Activated naive CD4-positive, alpha-beta T cell treated with Interleukin-2 at 50 U/mL for 16 hours (primary cell): ENCODE results near the gene GNPAT.

Experiments
- DNase-seq: peaks from one replicate; pipeline ENCODE4 v3.0.0-alpha.2; 2020

Gene GNPAT

DNA sequence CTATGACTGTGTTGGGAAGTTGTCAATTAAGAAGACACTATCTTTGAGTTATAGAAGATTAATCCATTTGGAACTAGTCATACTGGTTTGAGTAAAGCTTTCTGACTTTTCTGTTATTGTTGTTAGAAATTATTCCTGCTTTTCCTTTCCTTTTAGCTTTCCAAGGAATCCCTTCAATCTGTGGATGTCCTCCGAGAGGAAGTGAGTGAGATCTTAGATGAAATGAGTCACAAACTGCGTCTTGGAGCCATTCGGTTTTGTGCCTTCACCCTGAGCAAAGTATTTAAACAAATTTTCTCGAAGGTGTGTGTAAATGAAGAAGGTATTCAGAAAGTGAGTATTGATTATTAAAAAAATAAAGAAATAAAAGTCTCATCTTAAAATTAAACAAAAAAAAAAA is 19.3 kb downstream of the GNPAT start:
- DNase-seq, result no peak

DNA sequence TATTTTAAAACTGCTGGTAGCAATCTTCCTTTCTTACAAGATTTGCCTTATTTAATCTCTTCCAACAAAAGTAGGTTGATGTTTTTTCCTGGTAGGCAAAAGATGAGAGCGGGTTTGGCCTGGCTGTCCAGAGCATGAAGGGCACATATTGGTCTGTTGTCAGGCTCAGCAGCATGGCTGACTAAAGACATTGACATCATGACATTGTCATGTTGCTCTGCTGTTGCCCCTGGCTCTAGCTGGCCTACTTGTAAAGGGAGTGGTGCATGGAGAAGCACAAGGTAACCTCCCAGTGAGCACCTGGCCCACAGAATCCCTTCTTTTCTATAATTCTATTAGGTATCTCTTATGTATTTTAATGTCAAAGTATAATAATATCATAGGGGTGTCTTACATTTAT is 23.6 kb downstream of the GNPAT start:
- no peak for DNase-seq

DNA sequence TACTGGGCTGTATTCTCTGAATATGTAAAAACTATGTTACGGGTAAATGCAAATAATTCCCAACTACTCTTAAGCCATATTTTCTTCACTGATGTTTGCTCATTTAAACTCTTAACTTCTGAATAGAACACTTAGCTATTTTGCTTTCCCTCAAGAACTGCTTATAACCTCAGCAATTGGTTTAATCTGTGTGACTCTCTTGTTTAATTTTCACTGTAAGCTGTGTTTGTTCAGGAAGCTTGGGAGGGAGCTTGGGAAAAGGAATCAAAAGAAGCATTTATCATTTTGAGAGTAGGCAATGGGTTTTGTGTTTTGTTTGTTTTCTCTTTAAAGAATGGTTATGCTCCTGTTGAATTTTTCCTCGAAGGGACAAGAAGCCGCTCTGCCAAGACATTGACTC is 24.4 kb downstream of the GNPAT start:
- no peak for DNase-seq

DNA sequence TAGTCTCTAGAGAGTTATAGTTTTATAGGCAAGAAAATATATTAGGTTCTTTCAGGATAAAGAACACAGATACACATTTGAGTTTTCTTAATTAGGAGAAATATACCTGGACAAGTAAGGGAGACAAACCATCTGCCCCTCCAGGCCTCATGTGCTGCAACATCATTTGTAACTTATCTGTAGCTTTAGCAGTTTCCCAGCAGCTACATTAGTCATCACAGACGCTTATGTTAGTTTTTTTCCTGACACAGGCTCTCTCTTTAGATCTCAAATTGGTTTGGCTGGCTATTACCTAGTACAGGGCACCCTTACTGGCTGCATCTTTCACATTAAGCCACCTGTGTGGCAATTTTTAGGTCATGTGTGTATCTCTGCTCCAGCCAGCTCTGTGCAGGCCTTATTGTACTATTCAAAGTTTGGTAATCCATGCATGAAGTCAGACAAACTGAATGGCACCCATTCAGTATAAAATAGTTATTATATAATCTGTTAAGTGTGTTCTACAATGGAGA is 25.9 kb downstream of the GNPAT start:
- DNase-seq, result no peak

DNA sequence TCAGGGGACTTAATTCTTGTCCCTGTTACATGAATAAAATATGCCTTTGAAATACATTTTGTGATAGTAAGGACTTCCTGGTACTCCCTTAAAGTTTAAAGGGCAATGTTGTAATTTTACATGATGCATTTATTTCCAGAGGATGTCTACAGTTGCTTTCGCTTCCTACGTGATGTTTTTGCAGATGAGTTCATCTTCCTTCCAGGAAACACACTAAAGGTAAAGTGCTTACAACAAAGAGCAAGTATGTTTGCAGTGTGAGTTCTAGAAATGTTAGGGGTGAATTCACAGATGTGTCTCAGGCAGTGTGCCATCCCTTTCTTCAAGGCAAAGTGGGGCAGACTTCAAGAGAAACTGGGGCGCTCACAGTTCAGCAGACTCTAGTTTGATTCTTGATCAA is 31.2 kb downstream of the GNPAT start:
- no peak for DNase-seq

DNA sequence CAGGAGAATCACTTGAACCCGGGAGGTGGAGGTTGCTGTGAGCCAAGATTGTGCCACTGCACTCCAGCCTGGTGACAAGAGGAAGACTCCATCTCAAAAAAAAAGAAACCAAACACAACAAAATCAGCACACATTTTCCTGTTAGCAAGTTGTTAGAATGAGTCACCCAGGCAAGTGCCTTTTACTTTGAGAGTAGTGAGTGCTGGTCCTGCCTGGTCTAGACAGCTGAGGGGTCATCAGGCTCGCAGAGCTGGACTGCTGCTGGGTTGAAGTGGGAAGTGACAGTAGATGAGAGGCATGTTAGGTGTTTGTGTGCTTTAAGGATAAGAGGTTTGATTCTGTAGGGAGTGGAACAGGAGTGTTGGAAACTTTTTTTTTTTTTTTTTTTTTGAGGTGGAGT is 31.9 kb downstream of the GNPAT start:
- DNase-seq, result no peak

DNA sequence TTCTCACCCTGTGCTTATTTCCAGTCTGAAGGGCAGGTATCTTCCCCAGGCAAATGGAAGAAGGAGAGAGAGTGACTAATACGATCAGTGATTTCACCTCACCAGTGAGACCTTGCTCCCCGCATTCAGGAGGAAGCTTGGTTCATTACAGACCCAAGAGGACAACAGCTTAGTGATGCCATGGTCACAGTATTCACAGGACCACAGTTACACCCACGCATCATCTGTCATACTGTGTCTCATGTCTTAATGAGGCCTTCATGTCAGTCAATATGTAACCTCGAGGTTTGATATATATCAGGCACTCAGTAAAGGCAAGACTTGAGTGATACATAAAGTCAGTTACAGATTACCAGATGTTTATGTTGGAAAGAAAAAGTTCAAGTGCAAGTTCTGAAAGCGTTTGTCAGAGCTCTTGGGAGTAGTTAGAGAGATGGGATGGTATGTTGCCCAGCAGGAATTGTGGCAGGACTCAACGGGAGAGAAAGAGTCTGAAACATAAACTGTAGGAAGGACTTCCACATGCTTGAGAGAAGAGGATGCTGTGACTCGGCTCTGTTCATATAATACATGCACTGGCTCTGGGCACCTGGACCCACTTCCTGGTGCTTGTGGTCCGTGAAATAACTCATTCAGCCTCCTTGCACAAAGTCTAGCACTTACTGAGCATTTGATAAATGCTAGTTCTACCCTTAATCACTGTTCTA is 33.3 kb downstream of the GNPAT start:
- no peak for DNase-seq

DNA sequence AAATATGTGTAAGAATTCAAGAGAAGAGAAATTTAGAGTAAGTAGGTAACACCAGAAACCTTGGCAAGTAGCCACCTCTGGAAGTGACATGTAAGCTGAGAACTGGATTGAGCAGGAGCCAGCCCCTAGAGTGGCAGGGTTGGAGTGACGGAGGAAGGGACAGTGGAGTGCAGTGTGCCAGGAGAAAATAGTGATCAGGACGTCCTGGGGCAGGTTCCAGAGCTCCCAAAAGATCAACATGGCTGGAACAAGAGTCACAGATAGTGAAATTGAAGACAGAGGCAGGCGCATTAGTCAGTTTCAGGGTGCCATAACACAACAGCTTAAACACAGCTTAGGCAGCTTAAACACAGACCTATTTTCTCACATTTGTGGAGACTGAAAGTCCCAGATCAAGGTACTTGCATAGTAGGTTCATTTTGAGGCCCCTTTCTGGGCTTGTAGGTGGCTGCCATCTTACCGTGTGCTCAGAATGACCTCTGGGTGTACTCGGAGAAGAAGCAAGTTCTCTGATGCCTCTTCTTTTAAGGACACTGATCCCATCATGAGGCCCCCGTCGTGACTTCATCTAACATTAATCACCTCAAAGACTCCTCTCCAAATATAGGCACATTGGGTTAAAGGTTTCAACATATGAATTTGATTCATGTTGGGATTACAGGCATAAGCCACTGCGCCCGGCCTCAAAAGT is 37.2 kb downstream of the GNPAT start:
- no peak for DNase-seq

DNA sequence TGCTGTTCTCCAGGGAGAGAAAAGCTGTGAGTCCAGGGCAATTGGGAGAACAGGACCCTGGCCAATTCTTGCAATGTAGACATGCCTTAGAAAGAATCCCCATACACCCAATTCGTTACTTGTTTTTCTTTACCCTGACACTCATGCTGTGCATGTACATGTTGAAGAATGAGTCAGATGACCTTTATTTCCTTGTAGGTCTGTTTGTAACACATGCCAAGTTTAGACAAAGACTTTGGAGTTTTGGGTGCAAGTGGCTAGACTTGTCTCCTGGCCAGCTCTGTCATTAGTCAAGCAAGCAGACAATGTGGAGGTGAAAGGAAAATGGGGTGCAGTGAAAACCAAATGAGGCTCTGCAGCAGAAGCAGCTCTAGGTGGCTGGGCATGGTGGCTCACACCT is 38.1 kb downstream of the GNPAT start:
- no peak for DNase-seq

DNA sequence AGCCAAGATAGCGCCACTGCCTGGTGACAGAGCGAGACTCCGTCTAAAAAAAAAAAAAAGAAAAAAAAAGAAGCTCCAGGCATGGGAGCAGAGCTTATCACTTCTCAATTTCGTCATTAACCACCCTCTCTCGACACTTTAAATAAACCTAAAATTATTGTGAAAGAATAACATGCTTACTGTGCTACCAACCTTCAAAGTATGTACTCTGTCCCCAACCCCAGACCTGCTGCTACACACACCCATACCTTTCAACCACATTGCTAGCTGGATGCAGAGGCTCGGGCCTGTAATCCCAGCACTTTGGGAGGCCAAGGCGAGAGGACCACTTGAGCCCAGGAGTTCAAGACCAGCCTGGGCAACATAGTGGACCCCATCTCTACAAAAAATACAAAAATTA is 38.7 kb downstream of the GNPAT start:
- DNase-seq, result no peak

DNA sequence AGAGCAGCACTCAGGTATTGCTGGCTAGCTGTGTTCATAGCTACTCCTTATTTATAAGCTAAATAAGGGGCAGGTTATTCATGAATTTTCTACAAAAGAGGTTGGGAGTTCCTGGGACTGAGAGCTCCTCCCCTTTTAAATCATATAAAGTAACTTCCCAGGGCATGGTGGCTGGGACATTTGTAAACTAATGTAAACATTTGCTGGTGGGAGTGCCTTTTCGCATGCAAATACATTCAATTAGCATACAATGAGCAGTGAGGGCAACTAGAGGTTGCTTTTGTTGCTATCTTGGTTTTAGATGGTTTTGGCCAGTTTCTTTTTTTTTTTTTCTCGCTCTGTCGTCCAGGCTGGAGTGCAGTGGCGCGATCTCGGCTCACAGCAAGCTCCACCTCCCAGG is 43.4 kb downstream of the GNPAT start:
- no peak for DNase-seq

DNA sequence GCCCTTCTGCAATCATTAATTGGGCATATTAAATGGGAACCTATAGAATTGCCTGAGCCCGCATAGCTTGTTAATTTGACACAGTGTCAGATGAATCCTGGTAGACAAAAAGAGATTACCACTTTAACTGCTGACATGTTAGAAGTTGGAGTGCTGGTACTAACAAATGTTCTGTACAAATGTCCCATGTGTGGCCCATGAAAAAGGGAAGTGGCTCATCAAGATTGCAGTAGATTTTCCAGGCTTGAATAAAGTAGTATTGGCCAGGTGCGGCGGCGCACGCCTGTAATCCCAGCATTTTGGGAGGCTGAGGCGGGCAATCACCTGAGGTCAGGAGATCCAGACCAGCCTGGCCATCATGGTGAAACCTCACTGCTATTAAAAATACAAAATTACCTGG is 45.6 kb downstream of the GNPAT start:
- DNase-seq, result no peak

DNA sequence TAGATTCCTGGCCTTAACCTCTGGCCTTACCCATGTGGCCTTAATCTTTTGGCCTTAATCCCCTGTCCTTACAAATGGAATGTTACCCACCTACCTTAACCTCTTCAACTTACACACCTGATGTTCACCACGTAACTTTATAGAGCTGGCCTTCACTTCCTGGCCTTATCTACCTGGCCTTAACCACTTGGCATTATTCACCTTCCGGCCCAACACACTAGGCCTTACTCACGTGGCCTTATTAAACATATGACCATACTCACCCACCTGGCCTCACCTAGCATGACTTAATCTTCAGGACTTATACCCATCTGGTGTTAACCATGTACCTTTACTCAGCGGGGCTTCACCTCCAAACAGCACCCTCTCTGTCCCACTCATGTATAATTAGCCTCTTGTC is 54.9 kb downstream of the GNPAT start:
- DNase-seq, result no peak

DNA sequence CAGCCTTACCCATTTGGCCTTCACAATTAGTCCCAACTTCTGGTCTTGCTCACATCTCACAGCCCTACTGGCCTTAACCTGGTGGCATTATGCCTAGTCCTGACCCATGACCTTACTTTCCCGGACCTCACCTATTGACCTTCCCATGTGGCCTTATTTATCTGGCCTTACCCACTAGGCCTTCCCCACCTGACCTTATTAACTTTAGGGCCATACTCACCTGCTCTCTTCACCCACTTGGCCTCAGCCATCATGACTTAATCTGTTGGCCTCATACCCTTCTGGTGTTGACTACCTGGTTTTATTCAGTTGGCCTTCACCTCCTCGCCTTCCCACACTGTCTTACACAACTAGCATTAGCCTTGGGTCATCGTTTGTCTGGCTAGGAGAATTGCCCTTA is 61.0 kb downstream of the GNPAT start:
- DNase-seq, result no peak

DNA sequence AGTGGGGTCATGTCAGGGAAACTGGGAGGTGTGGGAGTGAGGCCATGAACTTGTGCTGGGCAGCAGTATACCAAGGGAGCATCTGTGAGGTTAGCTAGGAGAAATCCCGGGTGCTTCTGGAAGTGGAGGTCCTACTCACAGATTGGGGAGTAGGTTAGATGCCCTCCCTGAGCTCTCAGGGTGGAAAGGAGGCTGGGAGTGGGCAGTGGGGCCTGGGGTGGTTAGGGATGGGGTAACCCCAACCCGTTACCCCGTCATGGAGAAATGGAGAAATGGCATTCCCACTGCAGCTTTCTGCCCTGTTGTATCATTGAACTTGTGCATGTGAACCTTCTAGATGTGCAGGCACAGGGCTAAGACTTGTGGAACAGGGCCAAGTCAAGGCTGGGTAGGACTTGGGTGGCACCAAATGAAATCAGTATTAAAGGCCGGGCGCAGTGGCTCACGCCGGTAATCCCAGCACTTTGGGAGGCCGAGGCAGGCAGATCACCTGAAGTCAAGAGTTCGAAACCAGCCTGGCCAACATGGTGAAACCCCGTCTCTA is 69.5 kb downstream of the GNPAT start:
- DNase-seq, result no peak

DNA sequence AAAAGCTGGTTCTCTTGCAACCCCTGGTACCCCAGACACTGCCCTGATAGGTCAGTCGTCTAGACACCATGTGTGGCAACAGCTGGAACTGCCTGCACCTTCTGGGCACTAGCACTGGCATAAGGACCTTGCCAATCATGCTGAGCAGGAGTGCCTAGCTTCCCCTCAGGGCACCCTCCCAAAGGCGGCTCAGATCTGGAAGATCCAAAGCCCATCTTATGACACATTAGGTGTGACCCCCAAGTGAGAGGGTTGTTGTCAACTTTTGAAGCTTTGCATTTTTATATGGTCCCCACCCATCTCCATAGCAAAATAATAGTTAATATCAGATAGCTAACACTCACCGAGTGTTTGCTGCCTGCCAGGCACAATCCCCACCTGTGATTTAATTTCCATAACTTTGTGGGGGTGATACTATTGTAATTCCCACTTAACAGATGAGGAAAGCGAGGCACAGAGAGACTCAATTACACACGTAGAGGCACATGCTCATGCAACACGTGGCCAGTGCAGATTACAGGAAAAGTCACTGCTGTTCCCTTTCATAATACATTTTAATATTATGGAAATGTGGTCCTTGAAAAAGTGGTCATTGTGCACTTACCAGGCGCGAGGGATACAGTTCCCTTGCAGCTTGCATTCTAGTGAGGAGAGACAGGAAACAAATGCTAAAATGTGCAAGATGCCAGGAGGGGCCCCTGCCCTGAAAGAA is 70.9 kb downstream of the GNPAT start:
- no peak for DNase-seq

DNA sequence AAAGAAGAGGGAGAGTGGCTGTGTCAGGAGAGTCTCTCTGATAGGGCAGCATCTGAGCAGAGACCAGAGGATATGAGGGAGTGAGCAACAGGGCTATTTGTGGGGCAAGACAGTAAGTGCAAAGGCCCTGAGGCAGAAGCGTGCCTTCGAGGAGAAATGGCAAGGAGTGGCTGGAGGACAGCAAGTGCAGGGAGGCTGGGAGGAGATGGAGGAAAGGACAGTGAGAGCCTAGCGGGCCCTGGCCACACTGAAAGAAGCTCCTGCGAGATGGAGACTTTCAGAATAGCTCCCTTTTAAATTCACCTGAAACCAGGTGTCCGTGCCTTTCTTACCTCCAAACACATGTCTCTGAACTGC is 71.4 kb downstream of the GNPAT start:
- no peak for DNase-seq

DNA sequence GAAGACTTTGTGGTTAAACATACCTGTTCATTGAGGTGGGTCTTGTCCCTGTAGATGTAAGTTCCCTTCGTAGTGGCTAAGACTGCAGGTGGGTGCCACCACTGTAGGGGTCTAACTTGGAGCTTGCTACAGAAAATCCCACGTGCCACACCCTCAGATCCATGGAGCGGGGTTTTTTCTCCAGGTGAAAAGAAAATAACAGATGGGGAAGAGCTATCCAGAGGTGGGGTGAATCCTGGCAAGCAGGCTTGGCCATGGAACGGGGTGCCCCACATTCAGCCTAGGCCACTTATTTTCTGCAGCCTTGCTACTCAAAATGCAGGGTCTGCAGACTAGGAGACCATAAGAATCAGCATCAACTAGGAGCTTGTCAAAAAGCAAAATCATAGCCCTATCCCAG is 72.6 kb downstream of the GNPAT start:
- DNase-seq, result no peak

DNA sequence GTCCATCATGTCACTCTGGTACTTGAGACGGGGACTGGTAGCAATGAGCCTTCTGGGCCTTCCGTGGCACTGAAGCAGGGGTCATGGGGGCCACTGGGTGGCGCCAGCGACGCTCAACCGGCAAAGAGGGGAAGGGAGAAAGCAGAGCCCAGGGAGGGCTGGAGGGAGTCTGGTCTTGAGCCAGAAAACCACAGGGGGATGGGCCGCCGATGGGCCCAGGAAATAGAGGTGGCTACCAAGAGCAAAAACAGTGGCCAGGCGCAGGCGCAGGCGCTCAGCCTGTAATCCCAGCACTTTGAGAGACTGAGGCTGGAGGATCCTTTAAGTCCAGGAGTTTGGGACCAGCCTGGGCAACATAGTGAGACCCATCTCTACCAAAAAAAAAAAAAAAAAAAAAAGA is 74.9 kb downstream of the GNPAT start:
- peak; percentile 41 for DNase-seq

DNA sequence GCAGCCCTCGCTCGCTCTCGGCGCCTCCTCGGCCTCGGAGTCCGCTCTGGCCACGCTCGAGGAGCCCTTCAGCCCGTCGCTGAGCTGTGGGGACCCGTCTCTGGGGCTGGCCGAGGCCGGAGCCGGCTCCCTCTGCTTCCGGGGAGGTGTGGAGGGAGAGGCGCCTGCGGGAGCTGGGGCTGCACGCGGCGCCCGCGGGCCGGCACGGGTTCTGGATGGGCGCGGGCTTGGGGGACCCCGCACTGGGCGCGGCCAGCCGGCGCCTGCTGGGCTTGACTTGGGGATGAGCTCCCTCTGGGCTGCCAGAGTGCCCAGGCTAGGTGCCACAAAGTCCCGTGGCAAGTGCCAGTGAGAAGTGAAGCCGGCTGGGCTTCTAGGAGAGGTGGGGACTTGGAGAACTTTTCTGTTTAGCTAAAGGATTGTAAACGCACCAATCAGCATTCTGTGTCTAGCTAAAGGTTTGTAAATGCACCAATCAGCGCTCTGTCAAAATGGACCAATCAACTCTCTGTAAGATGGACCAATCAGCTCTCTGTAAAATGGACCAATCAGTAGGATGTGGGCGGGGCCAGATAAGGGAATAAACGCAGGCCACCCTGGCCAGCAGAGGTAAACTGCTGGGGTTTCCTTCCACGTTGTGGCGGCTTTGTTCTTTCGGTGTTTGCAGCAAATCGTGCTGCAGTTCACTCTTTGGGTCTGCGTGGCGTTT is 76.4 kb downstream of the GNPAT start:
- no peak for DNase-seq

DNA sequence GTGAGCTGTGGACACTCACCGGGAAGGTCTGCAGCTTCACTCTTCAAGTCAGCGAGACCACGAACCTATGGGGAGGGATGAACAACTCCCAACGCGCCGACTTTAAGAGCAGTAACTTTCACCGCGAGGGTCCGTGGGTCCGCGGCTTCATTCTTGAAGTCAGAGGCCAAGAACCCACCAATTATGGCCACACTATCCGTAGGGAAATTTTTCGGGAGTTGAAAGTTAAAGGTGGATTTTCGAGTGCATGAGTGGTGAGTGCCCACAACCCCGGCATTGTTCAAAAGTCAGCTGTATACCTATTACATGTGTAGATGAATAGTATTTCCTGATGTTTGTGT is 77.0 kb downstream of the GNPAT start:
- DNase-seq, result no peak

DNA sequence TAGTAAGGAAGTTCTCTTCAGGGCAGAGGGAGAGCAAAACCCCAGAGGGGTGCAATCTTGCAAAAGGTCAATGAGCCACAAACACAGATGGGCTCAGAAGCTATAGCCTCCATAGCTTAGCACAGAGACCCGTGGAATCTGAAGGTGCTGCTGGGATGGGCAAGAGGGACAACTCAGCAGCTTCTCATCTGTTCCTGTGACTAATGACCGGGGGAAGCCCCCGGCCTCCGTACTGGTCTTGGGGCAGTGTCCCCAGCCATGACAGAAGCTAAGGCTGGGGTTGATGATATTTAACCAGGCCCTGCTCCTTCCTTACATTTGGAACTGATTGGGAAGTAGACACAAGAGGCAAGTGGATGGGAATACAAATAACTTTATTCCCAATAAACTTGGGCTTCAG is 77.6 kb downstream of the GNPAT start:
- DNase-seq, result no peak

DNA sequence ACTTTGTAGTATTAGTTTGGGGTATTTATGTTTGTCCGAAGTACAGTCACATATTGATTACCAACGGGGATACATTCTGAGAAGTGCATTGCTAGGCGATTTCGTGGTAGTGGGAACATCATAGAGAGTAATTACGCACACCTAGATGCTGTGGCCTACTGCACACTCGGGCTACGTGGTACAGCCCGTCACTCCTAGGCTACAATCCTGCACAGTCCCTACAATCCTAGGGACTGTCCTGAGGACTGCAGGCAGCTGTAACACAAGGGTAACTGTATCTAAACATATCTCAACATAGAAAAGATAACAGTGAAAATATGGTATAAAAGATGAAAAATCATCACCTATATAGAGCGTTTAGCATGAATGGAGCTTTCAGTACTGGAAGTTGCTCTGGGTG is 78.1 kb downstream of the GNPAT start:
- DNase-seq, result no peak
